ENCODE measurements around the gene SAMD5.

GRCh38 chr6:147514831-147515230 lies 6.3 kb downstream of the SAMD5 start:
- TF ChIP-seq, protein P1, sequence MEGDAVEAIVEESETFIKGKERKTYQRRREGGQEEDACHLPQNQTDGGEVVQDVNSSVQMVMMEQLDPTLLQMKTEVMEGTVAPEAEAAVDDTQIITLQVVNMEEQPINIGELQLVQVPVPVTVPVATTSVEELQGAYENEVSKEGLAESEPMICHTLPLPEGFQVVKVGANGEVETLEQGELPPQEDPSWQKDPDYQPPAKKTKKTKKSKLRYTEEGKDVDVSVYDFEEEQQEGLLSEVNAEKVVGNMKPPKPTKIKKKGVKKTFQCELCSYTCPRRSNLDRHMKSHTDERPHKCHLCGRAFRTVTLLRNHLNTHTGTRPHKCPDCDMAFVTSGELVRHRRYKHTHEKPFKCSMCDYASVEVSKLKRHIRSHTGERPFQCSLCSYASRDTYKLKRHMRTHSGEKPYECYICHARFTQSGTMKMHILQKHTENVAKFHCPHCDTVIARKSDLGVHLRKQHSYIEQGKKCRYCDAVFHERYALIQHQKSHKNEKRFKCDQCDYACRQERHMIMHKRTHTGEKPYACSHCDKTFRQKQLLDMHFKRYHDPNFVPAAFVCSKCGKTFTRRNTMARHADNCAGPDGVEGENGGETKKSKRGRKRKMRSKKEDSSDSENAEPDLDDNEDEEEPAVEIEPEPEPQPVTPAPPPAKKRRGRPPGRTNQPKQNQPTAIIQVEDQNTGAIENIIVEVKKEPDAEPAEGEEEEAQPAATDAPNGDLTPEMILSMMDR (conservative IDR thresholded peaks at IDR 0.05): no peak
- no peak for TF ChIP-seq ZFX (IDR thresholded peaks at IDR 0.05)
